ENCODE data around the gene ARID5B. TPM values are rescaled to one million over a fixed set of nuclear protein-coding genes. Genes with fewer than 3 reads are reported as not detected.

Gene ARID5B
- total RNA-seq, 1 donor: 162 TPM

DNA sequence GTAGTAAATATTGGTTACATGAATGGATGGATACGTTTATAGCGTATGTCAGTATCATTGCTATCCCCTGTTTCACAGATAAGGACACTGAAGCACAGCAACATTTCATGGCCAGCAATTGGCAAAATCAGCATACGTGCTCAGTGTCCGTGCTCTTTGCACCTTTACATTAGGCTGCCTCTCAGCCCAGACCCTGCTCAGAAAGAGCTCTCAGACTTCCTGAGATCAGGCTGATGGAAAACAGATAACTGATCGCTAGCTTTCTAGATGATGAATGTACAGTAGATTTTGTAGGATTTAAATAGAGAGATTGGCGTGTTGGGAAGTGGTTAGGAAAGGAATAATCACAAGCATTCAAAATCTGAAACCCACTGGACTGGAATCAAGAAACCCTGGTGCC, 106.7 kb downstream of the ARID5B start:
- TF ChIP-seq, protein P1, sequence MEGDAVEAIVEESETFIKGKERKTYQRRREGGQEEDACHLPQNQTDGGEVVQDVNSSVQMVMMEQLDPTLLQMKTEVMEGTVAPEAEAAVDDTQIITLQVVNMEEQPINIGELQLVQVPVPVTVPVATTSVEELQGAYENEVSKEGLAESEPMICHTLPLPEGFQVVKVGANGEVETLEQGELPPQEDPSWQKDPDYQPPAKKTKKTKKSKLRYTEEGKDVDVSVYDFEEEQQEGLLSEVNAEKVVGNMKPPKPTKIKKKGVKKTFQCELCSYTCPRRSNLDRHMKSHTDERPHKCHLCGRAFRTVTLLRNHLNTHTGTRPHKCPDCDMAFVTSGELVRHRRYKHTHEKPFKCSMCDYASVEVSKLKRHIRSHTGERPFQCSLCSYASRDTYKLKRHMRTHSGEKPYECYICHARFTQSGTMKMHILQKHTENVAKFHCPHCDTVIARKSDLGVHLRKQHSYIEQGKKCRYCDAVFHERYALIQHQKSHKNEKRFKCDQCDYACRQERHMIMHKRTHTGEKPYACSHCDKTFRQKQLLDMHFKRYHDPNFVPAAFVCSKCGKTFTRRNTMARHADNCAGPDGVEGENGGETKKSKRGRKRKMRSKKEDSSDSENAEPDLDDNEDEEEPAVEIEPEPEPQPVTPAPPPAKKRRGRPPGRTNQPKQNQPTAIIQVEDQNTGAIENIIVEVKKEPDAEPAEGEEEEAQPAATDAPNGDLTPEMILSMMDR (IDR thresholded peaks at IDR 0.05; ENCODE audit: insufficient read depth, low read depth, low read length): no peak
- no peak for DNase-seq (ENCODE audit: low read depth)
- no peak overlapping the region for H3K4me3 ChIP-seq (ENCODE audit: low read depth, low read length)

DNA sequence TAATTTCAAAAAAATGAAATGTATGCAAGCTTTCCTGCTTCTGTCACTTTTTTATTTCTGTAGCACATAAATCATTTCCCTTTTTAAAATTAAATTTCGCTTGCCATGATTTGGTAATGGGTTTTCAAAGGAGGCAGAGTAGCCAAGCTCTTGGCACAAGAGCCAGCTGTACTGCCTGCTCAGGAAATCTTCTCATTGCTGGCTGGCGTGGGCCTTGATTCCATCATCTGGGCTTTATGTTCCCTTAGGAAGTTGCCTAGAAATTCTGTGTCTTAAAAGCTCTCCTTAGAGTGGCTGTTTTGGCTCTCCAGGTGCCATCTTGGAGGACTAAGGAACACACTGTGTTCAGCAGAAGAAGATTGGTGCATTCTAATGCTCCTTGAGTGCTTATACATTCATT, 107.4 kb downstream of the ARID5B start:
- H3K4me3 ChIP-seq (ENCODE audit: low read depth, low read length): no peak overlapping the region
- DNase-seq (ENCODE audit: low read depth): no peak
- TF ChIP-seq, protein P1 (IDR thresholded peaks at IDR 0.05; ENCODE audit: insufficient read depth, low read depth, low read length): no peak

DNA sequence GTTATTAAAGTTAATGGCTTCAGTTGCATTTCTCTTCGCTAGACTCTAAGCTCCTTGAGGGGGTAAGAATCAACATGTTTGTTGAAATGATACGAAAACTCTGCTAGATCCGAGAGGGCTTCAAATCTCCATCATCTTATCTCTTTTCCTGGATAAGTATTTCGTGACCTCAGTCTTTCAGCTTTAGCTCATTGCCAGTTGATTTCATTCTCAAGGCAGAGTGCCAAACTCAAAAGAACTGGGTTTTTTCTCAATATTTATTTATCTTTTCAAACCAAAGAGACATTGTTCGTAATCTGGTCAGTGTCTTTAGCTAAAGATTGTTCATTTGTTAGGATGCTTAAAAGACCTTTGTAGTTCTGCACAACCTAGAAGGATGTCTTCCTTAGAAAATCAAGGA, 108.9 kb downstream of the ARID5B start:
- TF ChIP-seq, protein P1 (IDR thresholded peaks at IDR 0.05; ENCODE audit: insufficient read depth, low read depth, low read length): no peak
- H3K4me3 ChIP-seq (ENCODE audit: low read depth, low read length): no peak overlapping the region
- DNase-seq (ENCODE audit: low read depth): no peak

DNA sequence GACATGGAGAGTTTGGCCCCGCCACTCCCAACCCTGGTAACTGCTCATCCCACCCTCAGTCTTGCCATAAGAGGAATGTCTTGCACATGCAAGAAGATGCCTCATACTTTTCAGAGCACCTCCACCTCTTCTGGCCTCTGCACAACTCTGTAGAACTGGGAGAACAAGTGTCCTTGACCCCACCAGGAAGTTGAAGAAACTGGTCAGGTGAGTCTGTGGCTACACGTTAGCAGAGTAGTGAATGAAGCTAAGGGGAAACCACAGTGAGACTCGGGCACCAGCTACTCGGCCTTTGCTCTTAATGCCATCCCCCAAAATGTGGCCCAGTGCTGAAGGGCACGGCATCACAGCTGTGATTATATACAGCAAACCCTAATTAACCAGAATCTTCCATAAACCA, 110.1 kb downstream of the ARID5B start:
- no peak for DNase-seq (ENCODE audit: low read depth)
- no peak overlapping the region for H3K4me3 ChIP-seq (ENCODE audit: low read depth, low read length)
- TF ChIP-seq, protein P1 (IDR thresholded peaks at IDR 0.05; ENCODE audit: insufficient read depth, low read depth, low read length): no peak

DNA sequence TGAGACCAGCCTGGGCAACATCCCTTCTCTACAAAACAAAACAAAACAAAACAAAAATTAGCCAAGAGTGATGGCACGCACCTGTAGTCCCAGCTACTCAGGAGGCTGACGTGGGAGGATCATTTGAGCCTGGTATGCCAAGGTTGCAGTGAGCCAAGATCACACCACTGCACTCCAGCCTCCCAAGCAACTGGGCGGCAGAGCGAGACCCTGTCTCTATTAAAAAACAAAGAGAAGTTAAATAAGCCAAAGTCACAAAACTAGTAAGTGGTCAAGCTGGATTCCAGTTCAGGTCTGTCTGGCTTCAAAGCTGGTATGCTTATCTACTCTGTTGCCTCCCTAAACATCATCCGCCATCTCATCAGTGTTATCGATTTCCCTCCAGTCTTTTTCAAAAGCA, 110.8 kb downstream of the ARID5B start:
- DNase-seq (ENCODE audit: low read depth): no peak
- TF ChIP-seq, protein P1 (IDR thresholded peaks at IDR 0.05; ENCODE audit: insufficient read depth, low read depth, low read length): no peak
- H3K4me3 ChIP-seq (ENCODE audit: low read depth, low read length): no peak overlapping the region

DNA sequence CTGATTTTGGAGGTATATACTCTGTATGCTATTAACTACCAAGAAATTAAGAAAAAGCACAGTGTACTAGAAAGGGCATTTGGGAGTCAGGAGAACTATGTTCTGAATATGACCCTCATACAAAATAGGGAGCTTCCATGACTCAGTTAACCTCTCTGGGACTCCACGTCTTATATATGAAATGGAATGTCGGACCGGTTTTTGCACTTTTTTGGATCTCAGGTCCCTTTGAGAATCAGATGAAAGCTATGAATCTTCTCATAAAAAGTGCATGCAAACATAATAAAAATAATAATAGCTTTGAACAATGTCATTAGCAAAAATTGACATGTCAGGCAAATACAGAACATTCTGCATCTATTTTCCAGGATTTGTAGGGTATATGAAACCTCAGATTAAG, 113.0 kb downstream of the ARID5B start:
- TF ChIP-seq, protein P1 (IDR thresholded peaks at IDR 0.05; ENCODE audit: insufficient read depth, low read depth, low read length): no peak
- no peak overlapping the region for H3K4me3 ChIP-seq (ENCODE audit: low read depth, low read length)
- no peak for DNase-seq (ENCODE audit: low read depth)

DNA sequence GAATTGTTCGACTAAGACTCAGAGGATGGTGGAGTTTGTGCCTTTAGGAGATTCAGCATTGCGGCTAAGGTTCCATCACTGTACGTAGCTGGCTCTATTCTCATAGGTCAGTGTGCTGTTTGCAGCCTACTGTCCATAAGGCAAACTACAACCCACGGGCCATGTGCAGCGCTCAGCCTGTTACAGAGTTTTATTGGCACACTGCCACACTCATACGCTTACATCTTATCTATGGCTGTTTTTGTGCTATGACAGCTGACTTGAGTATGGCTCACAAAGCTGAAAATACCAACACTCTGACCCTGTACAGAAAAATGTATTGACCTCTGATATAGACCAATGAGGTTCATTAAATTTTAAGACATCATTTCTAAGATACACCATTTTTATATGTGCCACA, 114.5 kb downstream of the ARID5B start:
- TF ChIP-seq, protein P1 (IDR thresholded peaks at IDR 0.05; ENCODE audit: insufficient read depth, low read depth, low read length): no peak
- DNase-seq (ENCODE audit: low read depth): peak; percentile 51
- H3K4me3 ChIP-seq (ENCODE audit: low read depth, low read length): no peak overlapping the region

All from fibroblast of villous mesenchyme (primary cell).